HG02885 (cell line): Measurements from ENCODE around the gene OR5K3.
"Not testable (repeated sequence)": the region's sequence is repeated elsewhere in the genome, so short reads cannot be mapped to it uniquely, and the experiment has no call there.

Experiments used
- ATAC-seq: cut with Tn5 transposase; IDR thresholded peaks from one replicate; pipeline ENCODE4 v1.9.1; 2021; ENCODE audit warnings: mild to moderate bottlenecking; ENCODE audit not compliant: unreplicated experiment, poor library complexity

The OR5K3 gene, protein sequence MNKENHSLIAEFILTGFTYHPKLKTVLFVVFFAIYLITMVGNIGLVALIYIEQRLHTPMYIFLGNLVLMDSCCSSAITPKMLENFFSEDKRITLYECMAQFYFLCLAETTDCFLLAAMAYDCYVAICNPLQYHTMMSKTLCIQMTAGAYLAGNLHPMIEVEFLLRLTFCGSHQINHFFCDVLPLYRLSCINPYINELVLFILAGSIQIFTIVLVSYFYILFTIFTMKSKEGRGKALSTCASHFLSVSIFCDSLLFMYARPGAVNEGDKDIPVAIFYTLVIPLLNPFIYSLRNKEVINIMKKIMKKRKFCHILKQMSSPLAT

GRCh38 chr3:98390366-98390765, at the start of gene OR5K3:
OR5K3 (plus strand) TSS chr3:98390666; CDS start chr3:98390666, 0 bp downstream.
- no peak for ATAC-seq

GRCh38 chr3:98341758-98342157, 48.7 kb upstream of the OR5K3 start:
- ATAC-seq, result no peak

DNA sequence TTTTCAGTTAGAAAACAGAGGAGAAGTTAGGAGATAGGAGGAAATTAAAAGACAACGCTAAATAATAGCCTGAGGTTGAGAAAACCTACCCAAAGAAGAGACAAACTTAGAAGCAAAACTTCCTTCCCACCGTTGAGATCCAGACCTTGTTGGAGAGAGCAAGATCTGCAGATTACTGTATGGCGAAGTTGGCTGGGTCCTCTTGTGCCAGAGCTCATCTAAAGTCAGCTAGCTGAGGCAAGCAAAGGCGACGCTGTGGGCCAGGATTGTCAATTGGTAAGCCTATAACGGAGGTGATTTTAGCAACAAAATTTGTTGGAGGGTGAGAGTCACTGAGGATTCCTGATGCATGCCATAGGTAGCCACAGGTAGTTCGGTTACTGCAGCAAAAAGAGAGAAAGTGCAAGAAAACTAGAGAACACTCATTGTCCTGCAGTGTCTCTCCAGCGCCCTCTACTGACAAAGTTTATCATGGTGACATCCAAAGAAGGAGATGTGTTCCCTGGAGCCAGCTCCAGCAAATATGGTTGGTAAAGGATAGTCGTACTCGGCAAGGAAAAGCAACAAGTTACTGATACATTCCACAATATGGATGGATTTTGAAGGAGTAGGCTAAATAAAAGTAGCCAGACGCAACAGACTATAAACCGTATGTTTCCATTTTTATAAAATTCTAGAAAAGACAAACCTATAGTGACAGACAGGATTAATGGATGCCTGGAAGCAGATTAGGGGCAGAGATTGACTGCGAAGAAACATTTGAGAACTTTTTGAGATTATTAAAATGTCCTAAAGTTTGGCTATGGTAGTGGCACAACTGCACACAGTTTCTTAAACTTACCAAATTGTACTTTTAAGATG, 46.6 kb upstream of the OR5K3 start:
- no peak for ATAC-seq

DNA sequence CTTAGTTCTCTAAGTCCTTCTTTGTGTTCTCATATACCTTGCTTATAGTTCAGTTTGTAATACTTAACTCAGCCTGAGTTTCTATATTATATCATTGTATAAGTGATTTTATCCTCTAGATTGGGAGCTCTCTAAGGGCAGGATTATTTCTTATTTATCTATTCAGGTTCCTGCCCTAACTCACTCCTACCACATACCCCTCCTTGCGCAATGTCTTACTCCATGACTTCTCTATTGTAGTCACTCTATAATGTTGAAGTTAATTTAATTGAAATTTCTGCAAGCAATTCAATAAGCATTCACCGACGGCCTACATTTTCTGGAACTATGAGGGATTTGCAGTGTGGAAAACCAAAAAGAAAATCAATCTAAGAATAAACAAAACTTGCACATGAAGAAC, 40.4 kb upstream of the OR5K3 start:
- ATAC-seq, result no peak

DNA sequence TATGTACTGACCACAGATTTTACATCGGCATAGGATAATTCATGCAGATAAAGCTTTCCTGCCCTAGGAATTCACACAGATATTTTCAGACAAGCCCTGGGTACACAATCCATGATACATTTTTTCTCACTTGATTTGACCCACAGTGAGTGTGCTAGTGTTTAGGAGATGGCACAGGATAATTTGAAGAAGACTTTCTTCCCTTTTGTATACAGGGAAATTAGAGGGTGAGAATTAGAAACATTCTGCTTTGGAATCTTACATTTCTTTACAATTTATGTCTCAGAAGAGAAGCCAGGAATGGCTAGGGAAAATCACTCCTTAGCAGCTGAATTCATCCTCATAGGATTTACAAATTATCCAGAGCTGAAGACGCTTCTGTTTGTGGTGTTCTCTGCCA, 36.9 kb upstream of the OR5K3 start, which contains the start of gene OR5K4:
OR5K4 (plus strand) TSS at position 301 of the 400 bp plus-strand sequence; CDS start at position 301, 0 bp downstream.
- ATAC-seq, result no peak

- no peak for ATAC-seq
These were observed 31.2 kb upstream of the OR5K3 start for GRCh38 chr3:98359250-98359649.

DNA sequence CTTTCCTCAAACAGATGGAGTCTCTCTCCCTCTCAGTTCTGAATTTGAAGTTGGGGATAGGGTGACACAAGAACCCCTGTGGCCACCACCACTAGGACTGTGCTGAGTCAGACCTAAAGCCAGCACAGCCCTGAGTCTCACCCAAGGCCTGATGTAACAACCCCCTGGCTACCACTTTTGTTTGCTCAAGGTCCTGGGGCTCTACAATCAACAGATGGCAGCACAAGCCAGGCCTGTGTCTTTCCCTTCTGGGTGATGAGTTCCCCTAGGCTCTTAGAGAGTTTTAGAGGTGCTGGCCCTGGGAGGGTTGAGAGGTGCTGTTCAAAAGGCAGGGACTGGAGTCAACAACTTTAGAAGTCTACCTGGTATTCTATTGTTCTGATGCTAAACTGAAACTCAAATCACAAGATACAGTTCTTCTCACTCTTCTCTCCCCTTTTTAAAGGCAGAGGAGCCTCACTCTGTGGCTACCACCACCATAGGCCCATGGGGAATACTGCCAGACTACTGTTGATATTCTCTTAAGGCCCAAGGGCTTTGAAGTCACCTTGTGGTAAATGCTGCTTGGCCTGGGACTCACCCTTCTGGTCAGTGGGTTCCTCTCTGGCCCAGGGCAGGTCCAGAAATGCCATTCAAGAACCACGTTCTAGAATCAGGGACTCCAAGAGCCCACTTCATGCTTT, 30.3 kb upstream of the OR5K3 start:
- peak; percentile 82 for ATAC-seq

GRCh38 chr3:98360681-98361080, 29.8 kb upstream of the OR5K3 start:
- no peak for ATAC-seq

GRCh38 chr3:98361289-98361688, 29.2 kb upstream of the OR5K3 start:
- ATAC-seq, result peak; percentile 52

DNA sequence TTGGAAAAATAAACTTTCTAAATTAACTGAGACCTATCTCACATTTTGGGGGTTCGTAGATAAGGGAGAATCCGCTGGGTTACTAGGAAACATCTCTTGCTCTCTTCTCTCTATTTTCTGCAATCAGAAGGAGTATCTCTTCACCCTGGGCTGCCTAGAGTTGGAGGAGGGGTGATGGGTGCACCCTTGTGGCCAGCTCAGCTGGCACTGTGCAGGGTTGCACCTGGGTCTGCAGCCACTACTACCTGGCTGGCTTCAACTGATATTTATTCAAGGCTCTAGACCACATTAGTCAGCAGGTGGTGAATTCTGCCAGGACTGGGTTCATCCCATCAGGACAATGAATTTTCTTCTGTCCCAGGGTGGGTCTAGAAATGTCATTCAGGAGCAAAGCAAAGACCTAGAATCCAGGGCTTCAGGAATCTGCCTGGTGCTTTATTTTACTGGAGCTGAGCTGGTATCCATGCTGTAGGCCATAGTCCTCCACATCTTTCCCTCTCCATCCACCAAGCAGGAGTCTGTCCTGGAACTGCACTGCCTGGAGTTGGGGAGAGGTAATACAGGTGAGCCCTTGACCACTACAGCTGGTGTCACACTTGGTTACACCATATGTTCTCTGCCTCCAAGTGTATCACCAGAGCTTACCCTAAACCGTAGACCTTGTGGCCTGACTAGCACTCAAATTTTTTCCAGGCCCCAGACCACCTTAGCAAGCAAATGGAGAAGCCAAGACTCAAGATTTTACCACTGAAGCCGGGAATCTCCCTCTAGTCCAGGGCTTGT, 22.8 kb upstream of the OR5K3 start:
- ATAC-seq, result peak; percentile 42

DNA sequence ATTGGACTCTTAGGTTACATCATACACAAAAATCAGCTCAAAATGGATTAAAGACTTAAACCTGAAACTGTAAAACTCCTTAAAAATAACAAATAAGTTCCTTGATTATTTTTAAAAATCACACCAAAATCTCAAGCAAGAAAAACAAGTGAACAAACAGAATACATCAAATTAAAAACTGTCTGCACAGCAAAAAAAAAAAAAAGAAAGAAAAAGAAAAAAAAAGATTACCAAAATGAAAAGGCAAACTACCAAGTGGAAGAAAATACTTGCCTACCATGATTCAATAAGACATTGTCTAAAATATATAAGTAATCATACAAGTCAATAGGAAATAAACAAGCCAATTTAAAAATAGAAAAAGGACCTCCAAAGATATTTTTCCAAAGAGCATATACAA, 19.3 kb upstream of the OR5K3 start:
- ATAC-seq, result no peak

GRCh38 chr3:98371853-98372252, 18.6 kb upstream of the OR5K3 start:
- ATAC-seq, result no peak

DNA sequence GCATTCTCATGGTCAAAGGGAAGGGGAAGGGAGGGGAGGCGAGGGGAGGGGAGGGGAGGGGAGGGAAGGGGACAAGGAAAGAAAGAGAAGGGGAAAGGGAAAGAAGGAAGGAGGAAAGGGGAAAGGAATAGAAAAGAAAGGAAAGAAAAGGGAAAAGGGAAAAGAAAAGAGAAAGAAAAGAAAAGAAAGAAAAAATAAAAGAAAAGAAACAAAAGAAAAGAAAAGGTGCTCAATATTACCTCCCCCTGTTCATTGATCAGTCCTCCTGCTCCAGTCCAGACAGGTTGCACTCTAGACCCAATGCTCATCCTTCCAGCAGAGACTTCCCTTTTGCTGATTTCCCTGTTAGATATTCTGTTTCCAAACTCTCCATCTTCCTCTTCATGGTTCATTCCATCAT, 18.0 kb upstream of the OR5K3 start:
- no peak for ATAC-seq

- ATAC-seq, result no peak
These were observed 13.8 kb upstream of the OR5K3 start for GRCh38 chr3:98376631-98377030.

- no peak for ATAC-seq
These were observed 2.3 kb upstream of the OR5K3 start for GRCh38 chr3:98388147-98388546.

DNA sequence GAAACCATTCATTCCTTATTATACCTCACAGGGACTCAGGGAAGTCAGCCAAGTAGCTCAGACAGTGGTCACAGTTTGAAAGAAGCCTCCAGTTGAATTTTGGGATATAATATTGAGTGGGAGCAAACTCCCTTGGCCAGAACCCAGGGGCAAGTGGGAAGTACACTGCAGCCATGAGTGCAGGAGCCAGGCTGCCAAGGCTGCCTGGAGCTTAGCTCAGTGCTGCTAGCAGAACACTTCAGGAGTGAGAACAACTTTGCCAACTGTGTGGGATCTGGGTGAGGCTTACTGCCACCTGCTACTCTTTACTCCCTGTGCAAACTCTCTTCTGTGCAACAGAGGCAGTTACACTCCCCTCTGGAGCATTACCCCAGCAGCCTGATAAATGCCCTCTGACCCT, 4.6 kb downstream of the OR5K3 start:
- no peak for ATAC-seq

- ATAC-seq, result not testable (repeated sequence)
These were observed 6.0 kb downstream of the OR5K3 start for GRCh38 chr3:98396482-98396881.

DNA sequence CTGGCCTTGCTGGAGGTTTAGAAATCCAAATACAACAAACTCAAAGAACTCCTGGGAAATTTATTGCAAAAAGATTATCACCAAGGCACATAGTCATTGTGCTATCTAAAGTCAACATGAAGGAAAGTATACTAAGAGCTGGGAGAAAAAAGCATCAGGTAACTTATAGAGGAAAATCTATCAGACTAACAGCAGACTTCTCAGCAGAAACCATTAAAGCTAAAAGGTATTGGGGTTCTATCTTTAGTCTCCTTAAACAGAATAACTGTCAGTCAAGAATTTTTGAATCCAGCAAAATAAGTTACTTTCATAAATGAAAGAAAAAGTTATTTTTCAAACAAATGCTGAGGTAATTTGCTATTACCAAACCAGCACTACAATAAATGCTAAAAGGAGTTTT, 8.0 kb downstream of the OR5K3 start:
- no peak for ATAC-seq

DNA sequence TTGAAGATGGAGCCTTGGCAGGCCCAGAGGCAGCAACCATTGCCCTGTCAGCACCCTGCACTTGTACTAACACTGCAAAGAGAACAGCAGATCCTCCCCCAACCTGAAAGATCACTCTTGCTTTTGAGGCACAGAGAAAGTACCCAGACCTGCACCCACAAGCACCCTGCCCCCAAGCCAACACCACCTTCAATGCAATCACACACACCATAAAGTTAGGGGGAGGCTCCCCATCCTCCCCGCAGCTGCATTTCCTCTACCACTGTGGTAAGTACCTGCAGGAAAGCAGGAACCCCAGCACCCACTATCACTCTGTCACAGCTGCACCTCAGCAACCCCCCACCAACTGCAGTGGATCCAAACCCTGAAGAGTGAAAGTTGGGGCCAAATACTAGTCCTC, 12.0 kb downstream of the OR5K3 start:
- no peak for ATAC-seq

DNA sequence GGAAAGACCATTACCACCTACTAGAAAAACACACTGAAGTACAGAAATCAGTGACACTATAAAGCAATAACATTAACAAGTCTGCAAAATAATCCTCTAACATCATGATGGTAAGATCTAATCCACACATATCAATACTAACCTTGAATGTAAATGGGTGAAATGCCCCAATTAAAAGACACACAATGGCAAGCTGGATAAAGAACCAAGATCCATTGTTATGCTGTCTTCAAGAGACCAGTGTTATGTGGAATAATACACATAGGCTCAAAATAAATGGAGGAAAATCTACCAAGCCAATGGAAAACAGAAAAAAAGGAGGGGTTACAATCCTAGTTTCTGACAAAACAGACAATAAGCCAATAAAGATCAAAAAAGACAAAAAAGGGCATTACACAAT, 13.5 kb downstream of the OR5K3 start:
- no peak for ATAC-seq
